Upper lobe of right lung (tissue), 1 donor: ENCODE data around the gene ALDH1A3. TPM values are rescaled to one million over a fixed set of nuclear protein-coding genes. Genes with fewer than 3 reads are reported as not detected.

Experiments used
- ATAC-seq: fragments of 200-7000 bp; cut with Tn5 transposase; one replicate; pipeline ENCODE4 v1.9.1; 2020; ENCODE audit warnings: mild to moderate bottlenecking, moderate library complexity
- DNase-seq: peaks from one replicate; pipeline ENCODE4 v3.0.0-alpha.2; 2020
- H3K27ac ChIP-seq: fragments of 200-600 bp; one replicate; pipeline ENCODE4 v1.8.0; 2022
- H3K27me3 ChIP-seq: fragments of 200-600 bp; one replicate; pipeline ENCODE4 v1.8.0; 2022; ENCODE audit warnings: mild to moderate bottlenecking
- H3K36me3 ChIP-seq: fragments of 200-600 bp; one replicate; pipeline ENCODE4 v1.8.0; 2022
- H3K4me1 ChIP-seq: fragments of 200-600 bp; one replicate; pipeline ENCODE4 v1.8.0; 2022
- H3K4me3 ChIP-seq: fragments of 200-600 bp; one replicate; pipeline ENCODE4 v1.8.0; 2022; ENCODE audit warnings: mild to moderate bottlenecking
- H3K9me3 ChIP-seq: fragments of 200-600 bp; one replicate; pipeline ENCODE4 v1.8.0; 2022
- intact Hi-C: fragments of 100-400 bp; cut with DNase I; formaldehyde crosslinking; loops from one replicate; pipeline ENCODE4 v1.11.0; 2022
- total RNA-seq: library from RNA; stranded (reverse); fragmentation: NEBNext Ultra II Directional; extraction: Animal tissue kit (Norgen Biotek cat#: 25700); gene quantifications from one replicate; pipeline ENCODE4 v1.2.1, GENCODE V29; 2021
- TF ChIP-seq, protein P1 (sequence below): fragments of 200-600 bp; IDR thresholded peaks from one replicate; pipeline ENCODE4 v1.8.0; 2022; ENCODE audit warnings: antibody characterized with exemption
- donor health status: DM: no; HTN: yes; CAD: no; lungs with severe emphysema.

Gene ALDH1A3
- total RNA-seq, 1 donor from 2014 or later, result 9.9 TPM

DNA sequence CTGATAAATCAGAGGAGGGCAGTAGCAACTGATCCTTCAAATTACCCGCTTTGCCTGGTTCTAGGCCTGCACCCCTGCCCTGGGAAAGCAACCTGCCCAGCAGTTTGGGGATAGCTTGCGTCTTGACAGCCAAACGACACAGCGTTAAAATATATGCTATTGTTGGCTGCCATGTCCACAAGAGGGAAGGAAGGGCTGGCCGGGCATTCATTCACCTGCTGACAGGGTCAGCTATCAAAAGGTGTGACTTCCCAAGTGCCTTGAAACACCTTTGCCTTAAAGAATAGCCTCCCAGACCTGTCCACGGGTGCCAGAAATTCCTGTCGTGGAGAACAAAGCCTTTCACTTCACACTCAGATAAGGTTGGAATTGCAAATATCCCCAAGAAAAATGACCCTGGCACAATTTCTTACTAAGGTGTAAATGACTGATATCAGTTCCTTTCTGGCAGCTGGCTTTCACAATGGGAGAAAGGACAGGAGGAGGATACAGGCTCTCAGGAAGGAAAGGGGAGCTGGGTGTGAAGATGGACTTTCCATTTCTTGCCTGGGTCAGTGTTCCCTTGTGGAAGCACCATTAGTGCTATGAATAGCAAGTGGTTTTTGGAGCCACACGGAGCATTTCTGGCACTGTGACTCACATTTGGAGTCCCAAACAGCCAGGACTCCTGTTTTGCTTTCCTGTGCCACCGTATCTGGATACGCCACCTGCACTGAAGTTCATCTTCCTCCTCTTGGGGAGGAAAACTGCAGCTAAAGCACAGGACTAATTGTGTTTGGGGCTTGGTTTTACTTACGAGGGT, 19.2 kb downstream of the ALDH1A3 start:
- peak; percentile 6 for ATAC-seq
- Histone ChIP-seq H3K36me3 (no peaks in the 10 kb centered on the region), H3K27ac (no peak overlapping the region), H3K4me3 (no peak overlapping the region), H3K9me3 (no peaks in the 10 kb centered on the region), H3K4me1 (peaks cover 15% of the 10 kb centered on the region), H3K27me3 (no peaks in the 10 kb centered on the region)
- TF ChIP-seq, protein P1, sequence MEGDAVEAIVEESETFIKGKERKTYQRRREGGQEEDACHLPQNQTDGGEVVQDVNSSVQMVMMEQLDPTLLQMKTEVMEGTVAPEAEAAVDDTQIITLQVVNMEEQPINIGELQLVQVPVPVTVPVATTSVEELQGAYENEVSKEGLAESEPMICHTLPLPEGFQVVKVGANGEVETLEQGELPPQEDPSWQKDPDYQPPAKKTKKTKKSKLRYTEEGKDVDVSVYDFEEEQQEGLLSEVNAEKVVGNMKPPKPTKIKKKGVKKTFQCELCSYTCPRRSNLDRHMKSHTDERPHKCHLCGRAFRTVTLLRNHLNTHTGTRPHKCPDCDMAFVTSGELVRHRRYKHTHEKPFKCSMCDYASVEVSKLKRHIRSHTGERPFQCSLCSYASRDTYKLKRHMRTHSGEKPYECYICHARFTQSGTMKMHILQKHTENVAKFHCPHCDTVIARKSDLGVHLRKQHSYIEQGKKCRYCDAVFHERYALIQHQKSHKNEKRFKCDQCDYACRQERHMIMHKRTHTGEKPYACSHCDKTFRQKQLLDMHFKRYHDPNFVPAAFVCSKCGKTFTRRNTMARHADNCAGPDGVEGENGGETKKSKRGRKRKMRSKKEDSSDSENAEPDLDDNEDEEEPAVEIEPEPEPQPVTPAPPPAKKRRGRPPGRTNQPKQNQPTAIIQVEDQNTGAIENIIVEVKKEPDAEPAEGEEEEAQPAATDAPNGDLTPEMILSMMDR, result no peak
- no peak for DNase-seq
- intact Hi-C loops, result no loop called here

DNA sequence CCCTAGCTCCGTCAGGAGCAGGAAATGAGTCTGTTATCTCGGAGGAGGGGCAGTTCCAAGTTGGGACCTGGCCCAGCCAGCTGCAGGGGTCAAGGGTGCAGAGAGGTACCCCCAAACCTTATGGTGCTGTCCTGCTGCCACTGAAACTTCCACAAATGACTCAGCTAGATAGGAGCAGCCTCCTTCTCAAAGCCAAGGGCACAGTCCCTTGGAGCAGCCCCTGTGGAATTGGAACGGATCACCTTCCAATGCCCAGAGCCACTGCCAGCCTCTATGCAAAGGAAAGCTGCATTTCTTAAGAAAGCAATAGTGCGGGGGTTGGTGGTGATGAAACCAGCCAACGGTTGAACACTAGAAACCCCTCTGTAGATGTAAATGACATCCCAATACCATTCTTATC, 20.0 kb downstream of the ALDH1A3 start:
- Histone ChIP-seq H3K27ac (no peak overlapping the region), H3K27me3 (no peaks in the 10 kb centered on the region), H3K9me3 (no peaks in the 10 kb centered on the region), H3K4me3 (no peak overlapping the region), H3K36me3 (no peaks in the 10 kb centered on the region), H3K4me1 (peaks cover 15% of the 10 kb centered on the region)
- no peak for DNase-seq
- intact Hi-C loops, result no loop called here
- TF ChIP-seq, protein P1, result no peak
- ATAC-seq, result no peak

DNA sequence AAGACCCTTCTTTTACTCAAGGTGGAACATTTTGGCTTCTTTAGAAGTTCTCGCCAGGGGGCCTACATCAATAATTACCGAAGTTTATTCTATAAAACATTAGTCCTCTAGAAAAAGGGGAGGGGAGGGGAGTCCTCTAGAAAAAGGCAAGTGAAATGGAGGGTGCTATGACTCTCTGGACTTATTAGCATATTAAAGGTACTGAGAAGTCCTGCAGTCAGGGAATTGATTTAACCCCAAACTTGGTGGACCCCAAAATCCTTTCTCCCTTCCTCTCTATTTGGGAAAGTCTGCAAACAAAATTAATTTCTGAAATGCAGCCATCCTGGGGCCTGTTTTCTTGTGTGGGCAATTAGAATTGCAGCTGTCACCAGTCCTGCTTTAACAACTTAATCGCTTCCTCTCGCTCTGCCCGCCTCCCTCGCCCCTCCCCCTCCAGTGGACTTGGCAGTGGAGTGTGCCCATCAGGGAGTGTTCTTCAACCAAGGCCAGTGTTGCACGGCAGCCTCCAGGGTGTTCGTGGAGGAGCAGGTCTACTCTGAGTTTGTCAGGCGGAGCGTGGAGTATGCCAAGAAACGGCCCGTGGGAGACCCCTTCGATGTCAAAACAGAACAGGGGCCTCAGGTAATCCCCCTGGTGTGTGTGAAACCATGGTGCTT, 20.6 kb downstream of the ALDH1A3 start:
- H3K27me3 ChIP-seq, result no peaks in the 10 kb centered on the region
- DNase-seq (no peak), ATAC-seq (no peak)
- TF ChIP-seq, protein P1, result no peak
- H3K4me3 ChIP-seq, result no peak overlapping the region
- peaks cover 15% of the 10 kb centered on the region for H3K4me1 ChIP-seq
- no peak overlapping the region for H3K27ac ChIP-seq
- no peaks in the 10 kb centered on the region for H3K36me3 ChIP-seq
- intact Hi-C loops, result no loop called here
- H3K9me3 ChIP-seq, result no peaks in the 10 kb centered on the region

DNA sequence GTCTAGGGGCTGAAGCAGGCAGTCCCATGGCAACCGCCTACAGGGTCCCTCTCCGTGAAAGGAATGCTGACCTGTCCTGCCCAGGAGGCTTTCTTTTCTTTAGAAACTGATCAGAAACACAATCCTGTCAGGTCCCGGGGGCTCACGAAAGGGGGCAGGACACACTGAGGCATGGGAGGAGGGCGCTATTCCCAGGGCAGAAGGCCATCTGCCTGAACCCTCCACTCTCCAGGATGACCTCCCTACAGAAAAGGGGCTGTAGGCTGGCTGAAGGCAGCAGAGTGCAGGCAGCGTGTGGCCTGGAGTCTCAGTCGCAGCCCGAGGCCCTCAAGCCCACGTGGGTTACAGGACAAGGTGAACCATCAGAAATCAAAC, 21.2 kb downstream of the ALDH1A3 start:
- peaks cover 15% of the 10 kb centered on the region for H3K4me1 ChIP-seq
- TF ChIP-seq, protein P1, result no peak
- DNase-seq (no peak), ATAC-seq (no peak)
- H3K27me3 ChIP-seq, result no peaks in the 10 kb centered on the region
- no peaks in the 10 kb centered on the region for H3K9me3 ChIP-seq
- intact Hi-C loops, result no loop called here
- H3K36me3 ChIP-seq, result no peaks in the 10 kb centered on the region
- H3K27ac ChIP-seq, result no peak overlapping the region
- H3K4me3 ChIP-seq, result no peak overlapping the region

DNA sequence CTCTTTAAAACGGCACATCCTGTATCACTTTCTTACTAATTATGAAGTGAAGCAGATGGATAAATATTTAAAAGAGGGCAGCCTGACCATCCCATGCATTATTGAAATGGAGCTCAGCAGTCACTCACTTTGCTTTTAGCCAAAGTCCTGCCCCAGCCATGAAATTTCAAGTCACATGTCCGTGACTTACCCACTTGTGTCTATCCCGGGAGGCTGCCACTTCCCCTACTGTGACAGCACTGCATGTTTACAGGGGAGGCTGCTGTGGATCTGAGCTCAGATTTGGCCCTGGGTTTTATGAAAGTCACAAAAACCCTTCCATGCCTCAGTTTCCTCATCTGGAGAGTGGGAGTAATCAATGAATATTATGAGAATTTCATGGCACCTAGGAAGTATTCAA, 21.7 kb downstream of the ALDH1A3 start:
- DNase-seq (no peak), ATAC-seq (no peak)
- no peaks in the 10 kb centered on the region for H3K27me3 ChIP-seq
- no peaks in the 10 kb centered on the region for H3K9me3 ChIP-seq
- H3K4me3 ChIP-seq, result no peak overlapping the region
- H3K36me3 ChIP-seq, result no peaks in the 10 kb centered on the region
- intact Hi-C loops, result no loop called here
- peak overlapping the region; percentile 75 for H3K27ac ChIP-seq
- TF ChIP-seq, protein P1, result no peak
- peaks cover 15% of the 10 kb centered on the region for H3K4me1 ChIP-seq
